T-helper 2 cell treated with Interferon-gamma antibody and Interleukin-4, amounts not matched to agents 5 μg/mL and 100 μg/mL, for 36 hours (primary cell): ENCODE data around the gene NTN4.
"Not testable (repeated sequence)": the region's sequence is repeated elsewhere in the genome, so short reads cannot be mapped to it uniquely, and the experiment has no call there.

Source experiments
- DNase-seq: peaks from one replicate; pipeline ENCODE4 v3.0.0; 2021; ENCODE audit warnings: low spot score
- H3K27ac Mint-ChIP-seq: one replicate; pipeline ENCODE4 v1.8.0; 2021; ENCODE audit warnings: mild to moderate bottlenecking, mixed read lengths
- H3K27me3 Mint-ChIP-seq: one replicate; pipeline ENCODE4 v1.8.0; 2021; ENCODE audit warnings: low read depth, mixed read lengths
- H3K36me3 Mint-ChIP-seq: one replicate; pipeline ENCODE4 v1.8.0; 2021; ENCODE audit warnings: low read depth, mixed read lengths
- H3K4me1 Mint-ChIP-seq: one replicate; pipeline ENCODE4 v1.8.0; 2021; ENCODE audit warnings: low read depth, mixed read lengths
- H3K4me3 Mint-ChIP-seq: one replicate; pipeline ENCODE4 v1.8.0; 2022; ENCODE audit warnings: mild to moderate bottlenecking, moderate library complexity, mixed read lengths
- H3K9me3 Mint-ChIP-seq: one replicate; pipeline ENCODE4 v1.8.0; 2021; ENCODE audit warnings: mixed read lengths

The NTN4 gene

DNA sequence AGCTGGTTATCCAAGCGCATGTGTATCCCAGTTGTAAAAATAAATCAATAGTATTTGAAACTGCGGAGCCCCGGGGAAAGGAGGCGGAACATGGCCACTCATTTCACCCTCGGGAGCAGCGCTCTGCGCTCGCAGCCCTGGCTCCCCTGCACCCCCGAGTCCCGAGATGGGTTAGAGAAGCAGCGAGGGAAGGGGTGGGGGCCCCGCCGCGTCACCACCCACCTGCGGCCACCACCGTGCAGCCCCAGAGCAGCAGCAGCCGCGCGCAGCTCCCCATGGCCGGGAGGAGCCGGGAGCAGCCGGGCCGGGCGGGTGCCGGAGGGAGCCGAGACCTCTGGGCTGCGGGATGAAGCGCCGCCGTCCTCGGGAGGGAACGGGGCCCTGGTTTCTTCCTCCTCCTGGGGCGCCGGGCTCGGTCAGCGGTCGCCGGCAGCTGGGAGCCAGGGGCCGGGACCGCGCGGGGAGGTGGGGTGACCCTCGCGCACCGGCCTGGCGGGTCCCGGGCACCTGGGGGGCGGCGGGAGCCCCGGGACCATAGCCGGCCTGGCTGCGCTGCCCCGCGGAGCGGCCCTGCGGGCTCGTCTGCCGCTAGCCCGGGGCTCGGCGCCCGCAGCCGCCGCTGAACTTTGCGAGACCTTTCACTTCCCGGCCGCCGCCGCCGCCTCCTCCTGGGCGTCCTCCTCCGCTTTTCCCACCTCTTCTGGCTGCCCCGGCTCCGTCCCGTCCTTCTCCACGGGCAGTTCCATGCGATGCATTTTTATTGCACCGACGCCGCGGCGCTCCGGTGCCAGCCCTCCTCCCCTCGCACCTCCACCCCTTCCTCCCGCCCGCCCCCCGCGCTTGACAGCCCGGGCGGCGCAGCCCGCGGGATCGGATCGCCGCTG, at the start of gene NTN4:
TSS of gene NTN4 (minus strand) at position 732 of the 884 bp plus-strand sequence. CDS start at position 277, 455 bp downstream.
- DNase-seq = peak; percentile 22
- no peak within 1 kb of the TSS for H3K27ac Mint-ChIP-seq

GRCh38 chr12:95838125-95838524, 47.6 kb upstream of the NTN4 start:
- Mint-ChIP-seq H3K4me1 (no peaks in the 10 kb centered on the region), H3K27me3 (peaks cover 30% of the 10 kb centered on the region), H3K9me3 (no peaks in the 10 kb centered on the region), H3K36me3 (no peaks in the 10 kb centered on the region), H3K27ac (no peak overlapping the region), H3K4me3 (no peak overlapping the region)
- no peak for DNase-seq

More for the DNA sequence above, at the start of gene NTN4:
- Mint-ChIP-seq H3K4me1 (peaks cover 3% of the 10 kb centered on the region), H3K36me3 (no peaks in the 10 kb centered on the region), H3K4me3 (peak within 1 kb of the TSS; percentile 74), H3K9me3 (no peaks in the 10 kb centered on the region), H3K27me3 (peaks cover 82% of the 10 kb centered on the region)

DNA sequence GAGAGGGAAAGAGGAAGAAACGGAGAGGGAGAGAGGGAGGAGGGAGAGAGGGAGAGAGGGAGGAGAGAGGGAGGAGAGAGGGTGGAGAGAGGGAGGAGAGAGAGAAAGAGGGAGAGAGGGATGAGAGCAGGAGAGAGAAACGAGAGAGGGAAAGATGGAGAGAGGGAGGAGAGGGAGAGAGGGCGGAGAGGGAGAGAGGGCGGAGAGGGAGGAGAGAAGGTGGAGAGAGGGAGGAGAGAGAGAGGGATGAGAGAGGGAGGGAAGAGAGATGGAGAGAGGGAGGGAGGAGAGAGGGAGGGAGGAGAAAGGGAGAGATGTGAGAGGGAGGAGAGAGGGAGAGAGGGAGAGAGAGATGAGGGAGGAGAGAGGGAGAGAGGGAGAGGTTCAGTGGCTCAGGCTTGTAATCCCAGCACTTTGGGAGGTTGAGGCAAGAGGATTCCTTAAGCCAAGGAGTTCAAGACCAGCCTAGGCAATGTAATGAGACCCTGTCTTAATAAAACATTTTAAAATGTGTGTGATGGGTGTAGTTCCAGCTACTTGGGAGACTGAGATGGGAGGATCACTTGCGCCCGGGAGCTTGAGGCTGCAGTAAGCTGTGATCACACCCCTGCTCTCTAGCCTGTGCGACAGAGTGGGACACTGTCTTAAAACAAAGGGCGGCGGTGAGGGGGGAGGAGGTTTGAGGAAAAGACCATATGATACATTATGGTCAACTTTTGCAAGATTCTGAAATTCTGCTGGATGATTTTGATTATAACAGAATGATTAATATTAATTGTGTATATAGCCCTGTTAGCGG, 46.9 kb upstream of the NTN4 start:
- no peaks in the 10 kb centered on the region for H3K9me3 Mint-ChIP-seq
- H3K4me3 Mint-ChIP-seq = no peak overlapping the region
- H3K36me3 Mint-ChIP-seq = no peaks in the 10 kb centered on the region
- no peak overlapping the region for H3K27ac Mint-ChIP-seq
- H3K27me3 Mint-ChIP-seq = peaks cover 28% of the 10 kb centered on the region
- no peak for DNase-seq
- no peaks in the 10 kb centered on the region for H3K4me1 Mint-ChIP-seq

- Mint-ChIP-seq H3K27me3 (peaks cover 33% of the 10 kb centered on the region), H3K4me1 (no peaks in the 10 kb centered on the region), H3K27ac (no peak overlapping the region), H3K36me3 (no peaks in the 10 kb centered on the region), H3K9me3 (no peaks in the 10 kb centered on the region), H3K4me3 (no peak overlapping the region)
- no peak for DNase-seq
Observed at GRCh38 chr12:95836630-95837239, 46.2 kb upstream of the NTN4 start.

- no peaks in the 10 kb centered on the region for H3K36me3 Mint-ChIP-seq
- DNase-seq = no peak
- H3K27ac Mint-ChIP-seq = no peak overlapping the region
Observed at GRCh38 chr12:95836185-95836609, 45.6 kb upstream of the NTN4 start.

GRCh38 chr12:95834572-95834971, 44.0 kb upstream of the NTN4 start:
- Mint-ChIP-seq H3K9me3 (no peaks in the 10 kb centered on the region), H3K4me1 (no peaks in the 10 kb centered on the region), H3K27ac (no peak overlapping the region), H3K4me3 (no peak overlapping the region), H3K27me3 (peaks cover 37% of the 10 kb centered on the region), H3K36me3 (no peaks in the 10 kb centered on the region)
- DNase-seq = no peak

More at GRCh38 chr12:95836185-95836609, 45.6 kb upstream of the NTN4 start:
- Mint-ChIP-seq H3K9me3 (no peaks in the 10 kb centered on the region), H3K4me3 (no peak overlapping the region), H3K27me3 (peaks cover 34% of the 10 kb centered on the region), H3K4me1 (no peaks in the 10 kb centered on the region)

DNA sequence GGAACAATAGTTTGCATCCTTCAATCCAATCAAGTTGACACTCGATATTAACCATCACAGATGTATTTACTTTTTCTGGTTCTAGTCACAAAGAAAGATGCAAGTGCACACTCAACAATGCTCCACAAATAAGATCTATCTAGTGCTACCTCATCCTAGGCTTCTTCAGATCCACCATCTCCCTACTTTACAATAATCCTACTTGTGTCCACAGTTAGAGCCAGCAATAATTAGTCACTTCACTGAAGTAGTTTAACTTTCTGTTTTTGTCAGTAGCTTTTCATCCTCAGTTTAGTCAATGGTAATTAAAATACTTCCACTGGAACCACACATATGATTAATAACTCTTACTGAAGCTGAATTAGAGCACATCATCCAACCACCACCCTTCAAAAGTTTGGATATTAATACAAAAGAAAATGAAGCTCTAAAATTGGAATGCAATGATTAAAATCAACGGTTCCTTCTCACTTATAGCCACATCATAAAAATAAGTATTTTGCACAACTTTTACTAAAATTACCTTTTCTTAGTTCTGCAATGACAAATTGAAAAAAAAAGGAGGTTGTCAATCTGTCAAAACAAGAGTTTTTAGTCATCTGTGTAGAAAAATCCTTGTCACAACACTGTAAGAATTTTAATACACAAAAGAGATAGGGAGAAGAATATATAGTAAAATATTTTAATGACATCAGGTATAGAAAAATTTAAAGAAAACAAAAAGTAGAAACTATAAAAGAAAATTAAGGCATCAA, 39.9 kb upstream of the NTN4 start:
- Mint-ChIP-seq H3K4me3 (no peak overlapping the region), H3K27me3 (peaks cover 24% of the 10 kb centered on the region), H3K27ac (no peak overlapping the region)

GRCh38 chr12:95829395-95829794, 38.8 kb upstream of the NTN4 start:
- no peak for DNase-seq
- Mint-ChIP-seq H3K4me3 (no peak overlapping the region), H3K9me3 (no peaks in the 10 kb centered on the region), H3K27me3 (peaks cover 21% of the 10 kb centered on the region), H3K36me3 (no peaks in the 10 kb centered on the region), H3K27ac (no peak overlapping the region), H3K4me1 (no peaks in the 10 kb centered on the region)

More for the DNA sequence above, 39.9 kb upstream of the NTN4 start:
- H3K36me3 Mint-ChIP-seq = no peaks in the 10 kb centered on the region
- H3K9me3 Mint-ChIP-seq = no peaks in the 10 kb centered on the region
- no peaks in the 10 kb centered on the region for H3K4me1 Mint-ChIP-seq
- no peak for DNase-seq

GRCh38 chr12:95820096-95820703, 29.6 kb upstream of the NTN4 start:
- peaks cover 13% of the 10 kb centered on the region for H3K27me3 Mint-ChIP-seq
- no peaks in the 10 kb centered on the region for H3K36me3 Mint-ChIP-seq
- H3K27ac Mint-ChIP-seq = no peak overlapping the region
- no peaks in the 10 kb centered on the region for H3K9me3 Mint-ChIP-seq
- no peak for DNase-seq
- no peak overlapping the region for H3K4me3 Mint-ChIP-seq
- no peaks in the 10 kb centered on the region for H3K4me1 Mint-ChIP-seq

- DNase-seq = no peak
- H3K27me3 Mint-ChIP-seq = peaks cover 21% of the 10 kb centered on the region
- no peaks in the 10 kb centered on the region for H3K9me3 Mint-ChIP-seq
- H3K4me1 Mint-ChIP-seq = no peaks in the 10 kb centered on the region
- H3K27ac Mint-ChIP-seq = no peak overlapping the region
- no peaks in the 10 kb centered on the region for H3K36me3 Mint-ChIP-seq
- H3K4me3 Mint-ChIP-seq = no peak overlapping the region
Observed at GRCh38 chr12:95815632-95816212, 25.2 kb upstream of the NTN4 start.

- not testable (repeated sequence) for H3K27ac Mint-ChIP-seq, H3K4me3 Mint-ChIP-seq, H3K4me1 Mint-ChIP-seq, DNase-seq, H3K9me3 Mint-ChIP-seq, H3K36me3 Mint-ChIP-seq
- peaks cover 31% of the 10 kb centered on the region for H3K27me3 Mint-ChIP-seq
Observed at GRCh38 chr12:95812155-95812554, 21.6 kb upstream of the NTN4 start.

GRCh38 chr12:95810411-95810810, 19.8 kb upstream of the NTN4 start:
- Mint-ChIP-seq H3K36me3 (no peaks in the 10 kb centered on the region), H3K27me3 (peaks cover 31% of the 10 kb centered on the region), H3K4me3 (no peak overlapping the region), H3K4me1 (no peaks in the 10 kb centered on the region), H3K27ac (no peak overlapping the region), H3K9me3 (no peaks in the 10 kb centered on the region)
- no peak for DNase-seq
